ENCODE data around the gene MROH8.

MROH8 gene

DNA sequence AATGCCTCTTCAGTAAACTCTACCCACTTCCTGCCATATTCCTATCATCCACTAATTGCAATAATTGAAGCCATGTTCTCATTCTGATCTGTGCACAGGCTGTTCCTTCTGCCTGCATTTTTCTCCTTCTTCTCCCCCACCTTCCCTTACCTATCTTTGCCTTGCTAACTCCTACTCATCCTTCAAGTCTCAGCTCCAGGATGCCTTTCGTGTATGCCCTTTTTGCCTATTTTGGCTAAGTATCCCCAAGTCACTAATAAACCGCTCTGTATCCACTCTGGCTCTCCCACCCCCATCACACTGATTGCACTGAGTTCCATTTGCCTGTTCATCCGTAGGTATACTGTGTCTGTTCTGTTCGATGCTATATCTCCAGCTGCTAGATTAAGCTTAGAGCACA lies 6.5 kb downstream of the MROH8 start:
- no peak for TF ChIP-seq CTCF (IDR thresholded peaks at IDR 0.05; ENCODE audit: low read depth, low read length, missing control alignments)
- no peak for DNase-seq (ENCODE audit: extremely low read depth, low read depth)
- no peak overlapping the region for H3K4me3 ChIP-seq (replicated peaks; ENCODE audit: low read depth, low read length)

DNA sequence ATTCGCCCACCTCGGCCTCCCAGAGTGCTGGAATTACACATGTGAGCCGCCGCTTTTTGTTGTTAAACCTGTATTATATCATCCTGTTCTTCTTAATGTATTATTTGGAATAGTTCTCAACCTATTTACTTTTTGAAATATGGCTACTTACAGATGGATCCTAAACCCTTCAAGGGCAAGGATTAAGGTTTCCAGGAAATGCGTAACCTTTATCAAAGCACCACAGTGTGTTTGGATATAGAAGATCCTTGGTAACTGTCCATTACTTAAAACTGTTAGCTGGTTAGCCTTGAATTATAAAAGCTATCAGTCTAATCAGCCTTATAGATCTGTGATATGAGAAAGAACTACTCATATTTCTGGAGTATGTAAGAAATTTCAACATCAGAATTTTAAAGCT lies 12.5 kb downstream of the MROH8 start:
- no peak overlapping the region for H3K4me3 ChIP-seq (replicated peaks; ENCODE audit: low read depth, low read length)
- TF ChIP-seq CTCF (IDR thresholded peaks at IDR 0.05; ENCODE audit: low read depth, low read length, missing control alignments) = no peak
- no peak for DNase-seq (ENCODE audit: extremely low read depth, low read depth)

DNA sequence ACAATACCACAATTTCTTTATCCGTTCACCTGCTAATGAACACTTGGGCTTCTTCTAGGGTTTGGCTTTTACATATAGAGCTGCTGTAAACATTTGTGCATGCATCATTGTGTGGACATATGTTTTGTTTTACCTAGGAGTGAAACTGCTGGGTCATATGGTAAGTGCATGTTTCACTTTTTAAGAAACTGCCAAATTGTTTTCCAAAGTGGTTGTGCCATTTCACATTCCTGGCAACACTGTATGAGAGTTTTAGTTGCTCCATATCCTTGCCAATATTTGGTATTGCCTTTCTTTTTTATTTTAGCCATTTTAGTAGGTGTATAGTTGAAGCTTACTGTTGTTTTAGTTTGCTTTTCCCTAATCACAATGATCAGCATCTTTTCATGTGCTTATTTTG lies 14.3 kb downstream of the MROH8 start:
- no peak for DNase-seq (ENCODE audit: extremely low read depth, low read depth)
- H3K4me3 ChIP-seq (replicated peaks; ENCODE audit: low read depth, low read length) = no peak overlapping the region
- TF ChIP-seq CTCF (IDR thresholded peaks at IDR 0.05; ENCODE audit: low read depth, low read length, missing control alignments) = no peak

GRCh38 chr20:37163832-37164554 lies 15.4 kb downstream of the MROH8 start:
- no peak overlapping the region for H3K4me3 ChIP-seq (replicated peaks; ENCODE audit: low read depth, low read length)
- no peak for TF ChIP-seq CTCF (IDR thresholded peaks at IDR 0.05; ENCODE audit: low read depth, low read length, missing control alignments)
- no peak for DNase-seq (ENCODE audit: extremely low read depth, low read depth)

DNA sequence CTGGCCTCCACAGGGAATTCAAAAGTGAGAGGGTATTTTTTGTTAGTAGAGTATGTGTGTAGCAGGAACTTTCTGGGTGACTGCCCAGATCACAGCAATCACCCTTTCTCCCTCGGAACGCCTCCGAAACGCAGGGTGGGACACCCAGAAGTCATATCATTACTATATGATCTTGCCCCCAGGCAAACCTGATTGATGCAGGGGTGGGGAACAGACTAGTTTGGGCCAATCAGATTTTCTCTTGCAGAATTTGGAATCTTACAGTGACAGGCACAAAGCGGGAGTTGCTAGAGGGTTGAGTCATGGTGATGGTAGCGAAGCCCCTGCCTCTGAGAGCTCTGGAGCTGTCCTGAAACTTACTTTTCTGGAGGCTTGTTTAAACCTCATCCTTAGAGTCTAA lies 16.7 kb downstream of the MROH8 start:
- no peak for DNase-seq (ENCODE audit: extremely low read depth, low read depth)
- no peak overlapping the region for H3K4me3 ChIP-seq (replicated peaks; ENCODE audit: low read depth, low read length)
- no peak for TF ChIP-seq CTCF (IDR thresholded peaks at IDR 0.05; ENCODE audit: low read depth, low read length, missing control alignments)

DNA sequence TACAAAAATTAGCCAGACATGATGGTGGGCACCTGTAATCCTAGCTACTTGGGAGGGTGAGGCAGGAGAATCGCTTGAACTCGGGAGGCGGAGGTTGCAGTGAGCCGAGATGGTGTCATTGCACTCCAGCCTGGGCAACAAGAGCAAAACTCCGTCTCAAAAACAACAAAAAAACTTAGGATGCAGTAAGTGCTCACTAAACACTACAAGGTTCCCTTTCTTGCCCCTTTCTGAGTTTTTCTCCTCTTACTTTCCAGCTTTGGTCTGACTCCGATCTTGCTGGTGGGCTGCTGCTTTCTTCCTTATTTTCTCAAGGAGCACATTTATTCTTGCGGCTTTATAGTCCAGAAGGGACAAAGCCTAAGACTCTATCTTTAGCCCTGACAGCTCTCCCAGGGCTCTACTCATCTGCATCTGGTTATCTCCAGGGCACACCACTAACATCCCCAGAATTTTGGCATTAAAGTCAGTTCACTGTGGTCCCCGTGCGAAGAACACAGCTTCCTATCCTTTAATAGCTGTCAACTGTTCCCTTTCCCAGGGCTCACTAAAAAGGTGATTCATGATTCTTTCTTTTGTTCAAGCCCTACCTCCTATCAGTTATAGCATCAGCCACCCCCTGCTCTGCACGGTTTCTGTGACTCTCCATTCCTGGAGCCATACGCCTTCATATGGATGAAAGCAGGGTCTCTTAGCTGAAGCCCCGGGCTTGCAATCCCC lies 17.4 kb downstream of the MROH8 start:
- no peak for DNase-seq (ENCODE audit: extremely low read depth, low read depth)
- TF ChIP-seq CTCF (IDR thresholded peaks at IDR 0.05; ENCODE audit: low read depth, low read length, missing control alignments) = no peak

More for the DNA sequence above, 17.4 kb downstream of the MROH8 start:
- no peak overlapping the region for H3K4me3 ChIP-seq (replicated peaks; ENCODE audit: low read depth, low read length)
